NT2/D1 (cell line): ENCODE data around the gene TXNRD1.

Source experiments
- YY1 ChIP-seq: IDR thresholded peaks from 2 replicates; pipeline ENCODE4 v1.6.1; 2011; ENCODE audit not compliant: insufficient read length, insufficient read depth
- ZNF274 ChIP-seq: IDR thresholded peaks from 2 replicates; pipeline ENCODE4 v1.6.1; 2011; ENCODE audit warnings: mild to moderate bottlenecking, low read depth, low read length

GRCh38 chr12:104377514-104377812, 161.9 kb downstream of the TXNRD1 start:
- no peak for TF ChIP-seq ZNF274
- no peak for TF ChIP-seq YY1
